Bladder microvascular endothelial cell (primary cell): ENCODE results near the gene SRMS. TPM values are rescaled to one million over a fixed set of nuclear protein-coding genes. Genes with fewer than 3 reads are reported as not detected.

Experiments used
- total RNA-seq: library from RNA; depleted of rRNA; stranded (reverse); fragments of >200 nt; gene quantifications from 2 replicates; pipeline ENCODE4 v1.2.3, GENCODE V29; 2014

SRMS gene
- not detected in 2 replicates for total RNA-seq

GRCh38 chr20:63547725-63548480, at the start of gene SRMS:
SRMS (minus strand) TSS chr20:63547749; CDS start chr20:63547463, 286 bp downstream.

GRCh38 chr20:63574156-63574828, 26.7 kb upstream of the SRMS start, which contains the start of gene HELZ2:
HELZ2 (minus strand) TSS chr20:63574239; CDS start chr20:63572385, 1,854 bp downstream.

GRCh38 chr20:63553933-63554290, 6.4 kb upstream of the SRMS start, which contains the start of gene FNDC11:
FNDC11 (plus strand) TSS chr20:63554159; CDS start chr20:63555664, 1,505 bp downstream.

GRCh38 chr20:63536997-63537524, 10.5 kb downstream of the SRMS start, which contains the start of gene PTK6:
PTK6 (minus strand) TSS chr20:63537376; CDS start chr20:63537314, 62 bp downstream.

DNA sequence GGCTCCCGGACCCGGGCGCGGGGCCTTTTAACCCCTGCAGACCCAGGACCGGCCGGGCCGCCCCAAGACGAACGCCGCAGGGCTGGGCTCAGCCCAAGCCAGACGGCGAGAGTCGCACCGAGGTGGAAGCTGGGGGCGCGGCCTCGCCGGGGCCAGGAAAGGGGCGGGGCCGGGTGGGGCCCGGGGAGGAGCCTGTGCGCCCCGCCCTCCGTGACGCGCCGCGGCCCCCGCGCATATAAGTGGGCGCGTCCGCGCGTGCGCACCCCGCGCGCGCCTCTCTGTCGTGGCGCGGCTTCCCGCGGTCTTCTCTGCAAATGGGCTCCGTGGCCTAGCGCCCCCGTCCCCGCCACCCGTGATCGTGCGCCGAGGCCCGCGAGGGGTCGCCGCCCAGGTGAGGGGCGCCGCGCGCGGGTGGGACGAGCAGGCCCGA, 27.0 kb downstream of the SRMS start, which contains the start of gene PPDPF:
PPDPF (plus strand) TSS at position 262 of the 430 bp plus-strand sequence. CDS start 544 bp downstream, outside the sequence.

GRCh38 chr20:63498960-63499337, 48.6 kb downstream of the SRMS start, which contains the start of gene EEF1A2:
EEF1A2 (minus strand) TSS chr20:63499083; CDS start chr20:63497763, 1,320 bp downstream.

Other genes with a start within 250 kb of the SRMS start
- gene CHRNA4, start 186.4 kb downstream of the SRMS start, total RNA-seq, result 0.06 TPM in 1 of 2 replicates, not detected in the other
- gene KCNQ2, start 75.1 kb downstream of the SRMS start, total RNA-seq, result not detected in 2 replicates
- gene EEF1A2, start 48.7 kb downstream of the SRMS start, total RNA-seq, result 0.49 and 27.1 TPM in 2 replicates
- 10.7 and 13.3 TPM in 2 replicates for gene PPDPF, start 27.0 kb downstream of the SRMS start, total RNA-seq
- 0.13 TPM in 1 of 2 replicates, not detected in the other for gene PTK6, start 10.4 kb downstream of the SRMS start, total RNA-seq
- gene FNDC11, start 6.4 kb upstream of the SRMS start, total RNA-seq, result 1.0 and 1.1 TPM in 2 replicates
- 52.6 and 101 TPM in 2 replicates for gene HELZ2, start 26.5 kb upstream of the SRMS start, total RNA-seq
- gene GMEB2, start 79.4 kb upstream of the SRMS start, total RNA-seq, result 7.4 and 12.5 TPM in 2 replicates
- 0.69 and 1.5 TPM in 2 replicates for gene STMN3, start 105.7 kb upstream of the SRMS start, total RNA-seq
- 8.3 and 14.5 TPM in 2 replicates for gene RTEL1, start 110.6 kb upstream of the SRMS start, total RNA-seq
- gene TNFRSF6B, start 148.9 kb upstream of the SRMS start, total RNA-seq, result 19.1 and 28.5 TPM in 2 replicates
- 33.4 and 68.0 TPM in 2 replicates for gene ARFRP1, start 160.2 kb upstream of the SRMS start, total RNA-seq
- gene ZGPAT, start 160.3 kb upstream of the SRMS start, total RNA-seq, result 16.4 and 23.8 TPM in 2 replicates
- gene LIME1, start 188.9 kb upstream of the SRMS start, total RNA-seq, result 1.9 and 3.2 TPM in 2 replicates
- 8.0 and 8.6 TPM in 2 replicates for gene SLC2A4RG, start 192.0 kb upstream of the SRMS start, total RNA-seq